Fibroblast of pulmonary artery (primary cell): Measurements from ENCODE around the gene TAF3.

Source experiments
- DNase-seq: peaks from one replicate; pipeline ENCODE4 v3.0.0-alpha.2; 2010; ENCODE audit warnings: low read depth
- H3K4me3 ChIP-seq: replicated peaks from 2 replicates; pipeline ENCODE4 v1.5.1; 2011; ENCODE audit warnings: low read depth, mild to moderate bottlenecking, control low read depth, low read length, moderate library complexity
- CTCF ChIP-seq: IDR thresholded peaks from 2 replicates; pipeline ENCODE4 v1.5.1; 2011; ENCODE audit warnings: mild to moderate bottlenecking, control low read depth, low read length, inconsistent platforms; ENCODE audit errors: missing control alignments

Gene TAF3

GRCh38 chr10:8061274-8062211, 243.2 kb downstream of the TAF3 start:
- no peak for TF ChIP-seq CTCF
- no peak overlapping the region for H3K4me3 ChIP-seq
- DNase-seq, result no peak

- no peak for TF ChIP-seq CTCF
- H3K4me3 ChIP-seq, result no peak overlapping the region
Measured at GRCh38 chr10:8063128-8063908, 245.0 kb downstream of the TAF3 start.

GRCh38 chr10:8063935-8064334, 245.6 kb downstream of the TAF3 start:
- TF ChIP-seq CTCF, result no peak
- DNase-seq, result no peak
- no peak overlapping the region for H3K4me3 ChIP-seq

More at GRCh38 chr10:8063128-8063908, 245.0 kb downstream of the TAF3 start:
- DNase-seq, result no peak

GRCh38 chr10:8064436-8064835, 246.1 kb downstream of the TAF3 start:
- no peak for TF ChIP-seq CTCF
- no peak for DNase-seq
- H3K4me3 ChIP-seq, result no peak overlapping the region

- DNase-seq, result no peak
Measured at GRCh38 chr10:8065651-8066050, 247.3 kb downstream of the TAF3 start.

GRCh38 chr10:8066124-8066523, 247.8 kb downstream of the TAF3 start:
- DNase-seq, result no peak
- TF ChIP-seq CTCF, result no peak

More at GRCh38 chr10:8065651-8066050, 247.3 kb downstream of the TAF3 start:
- H3K4me3 ChIP-seq, result no peak overlapping the region
- TF ChIP-seq CTCF, result no peak

More at GRCh38 chr10:8066124-8066523, 247.8 kb downstream of the TAF3 start:
- no peak overlapping the region for H3K4me3 ChIP-seq
